Mesenchymal stem cell (in vitro differentiated cells and primary cell): ENCODE results near the gene PGM5.
"Not testable (repeated sequence)": the region's sequence is repeated elsewhere in the genome, so short reads cannot be mapped to it uniquely, and the experiment has no call there.

Experiments
- DNase-seq: peaks from one replicate; pipeline ENCODE4 v3.0.0-alpha.2; 2013
- H2AFZ ChIP-seq: one replicate; pipeline ENCODE4 v1.6.1; 2013; ENCODE audit warnings: low read depth, mild to moderate bottlenecking, control low read depth, inconsistent platforms, low read length, moderate library complexity
- H2AK5ac ChIP-seq: 2 replicates; pipeline ENCODE4 v1.6.1; 2013; ENCODE audit warnings: low read length, moderate library complexity, mild to moderate bottlenecking, inconsistent platforms; ENCODE audit not compliant: severe bottlenecking
- H2BK120ac ChIP-seq: one replicate; pipeline ENCODE4 v1.6.1; 2013; ENCODE audit warnings: low read depth, mild to moderate bottlenecking, inconsistent platforms, low read length, moderate library complexity
- H2BK12ac ChIP-seq, 2 experiments: one replicate each; pipeline ENCODE4 v1.6.1; 2013; ENCODE audit warnings: inconsistent platforms in 2 of 2, low read length in 2 of 2, mild to moderate bottlenecking in 2 of 2, moderate library complexity in 2 of 2, control low read depth in 1 of 2
- H2BK15ac ChIP-seq: one replicate; pipeline ENCODE4 v1.6.1; 2013; ENCODE audit warnings: mild to moderate bottlenecking, low read depth, inconsistent platforms; ENCODE audit not compliant: poor library complexity, severe bottlenecking
- H2BK5ac ChIP-seq: 2 replicates; pipeline ENCODE4 v1.6.1; 2013; ENCODE audit warnings: low read depth, mild to moderate bottlenecking, low read length, control low read depth, inconsistent platforms; ENCODE audit not compliant: poor library complexity, severe bottlenecking
- H3K14ac ChIP-seq, 2 experiments: one replicate each; pipeline ENCODE4 v1.6.1; 2013; ENCODE audit warnings: inconsistent platforms in 2 of 2, low read length in 2 of 2, control low read depth in 1 of 2, mild to moderate bottlenecking in 1 of 2, moderate library complexity in 1 of 2
- H3K18ac ChIP-seq, 2 experiments: one replicate each; pipeline ENCODE4 v1.6.1; 2013; ENCODE audit warnings: inconsistent platforms in 2 of 2, low read length in 2 of 2, control low read depth in 1 of 2, low read depth in 1 of 2, mild to moderate bottlenecking in 1 of 2
- H3K23ac ChIP-seq, 2 experiments: one replicate each; pipeline ENCODE4 v1.6.1; 2013; ENCODE audit warnings: inconsistent platforms in 2 of 2, low read length in 2 of 2, mild to moderate bottlenecking in 2 of 2, moderate library complexity in 2 of 2, control low read depth in 1 of 2
- H3K27ac ChIP-seq: 2 replicates; pipeline ENCODE4 v1.5.1; 2013; ENCODE audit warnings: mild to moderate bottlenecking, moderate library complexity, low read length, control low read depth, inconsistent platforms; ENCODE audit not compliant: poor library complexity, severe bottlenecking
- H3K27me3 ChIP-seq, 2 experiments: 2 replicates each; pipeline versions ENCODE4 v1.6.1 to v1.7.0; 2013; ENCODE audit warnings: low read length in 2 of 2, mild to moderate bottlenecking in 2 of 2, moderate library complexity in 2 of 2, control low read depth in 1 of 2, inconsistent platforms in 1 of 2; ENCODE audit not compliant: control insufficient read depth in 1 of 2, insufficient read depth in 1 of 2
- H3K36me3 ChIP-seq, 2 experiments: 2 replicates each; pipeline versions ENCODE4 v1.6.1 to v1.7.0; 2013; ENCODE audit warnings: low read length in 2 of 2, control low read depth in 1 of 2, inconsistent platforms in 1 of 2, low read depth in 1 of 2, mild to moderate bottlenecking in 1 of 2; ENCODE audit not compliant: insufficient read depth in 2 of 2, control insufficient read depth in 1 of 2
- H3K4ac ChIP-seq, 2 experiments: one replicate each; pipeline ENCODE4 v1.6.1; 2013; ENCODE audit warnings: inconsistent platforms in 2 of 2, low read length in 2 of 2, mild to moderate bottlenecking in 2 of 2, moderate library complexity in 2 of 2, control low read depth in 1 of 2, low read depth in 1 of 2
- H3K4me1 ChIP-seq: 2 replicates; pipeline ENCODE4 v1.6.1; 2013; ENCODE audit warnings: low read depth, low read length, control low read depth; ENCODE audit not compliant: control insufficient read depth, insufficient read depth
- H3K4me2 ChIP-seq: 2 replicates; pipeline ENCODE4 v1.6.1; 2013; ENCODE audit warnings: low read length, mild to moderate bottlenecking, inconsistent platforms; ENCODE audit not compliant: poor library complexity, severe bottlenecking
- H3K4me3 ChIP-seq, 2 experiments: 2 replicates each; pipeline versions ENCODE4 v1.5.1 to v1.7.0; 2013; ENCODE audit warnings: low read length in 2 of 2, mild to moderate bottlenecking in 2 of 2, control low read depth in 1 of 2, low read depth in 1 of 2; ENCODE audit not compliant: insufficient read depth in 1 of 2
- H3K79me1 ChIP-seq: replicated peaks from 2 replicates; pipeline ENCODE4 v1.6.1; 2013; ENCODE audit warnings: mild to moderate bottlenecking, control low read depth, low read length, inconsistent platforms; ENCODE audit not compliant: poor library complexity, severe bottlenecking
- H3K9ac ChIP-seq: 2 replicates; pipeline ENCODE4 v1.7.0; 2013; ENCODE audit warnings: mild to moderate bottlenecking, low read length, moderate library complexity
- H3K9me3 ChIP-seq: 2 replicates; pipeline ENCODE4 v1.7.0; 2013; ENCODE audit warnings: mild to moderate bottlenecking, low read length; ENCODE audit not compliant: control insufficient read depth
- H4K8ac ChIP-seq: one replicate; pipeline ENCODE4 v1.6.1; 2013; ENCODE audit warnings: inconsistent platforms, mild to moderate bottlenecking, low read length, moderate library complexity
- H4K91ac ChIP-seq: one replicate; pipeline ENCODE4 v1.6.1; 2013; ENCODE audit warnings: mild to moderate bottlenecking, low read length, inconsistent platforms
- WGBS: methylation state at CpG from one replicate; pipeline ENCODE4 v1.1.7; 2013; ENCODE audit warnings: mixed read lengths; 5-methylcytosine and 5-hydroxymethylcytosine counted together

PGM5 gene

GRCh38 chr9:68398324-68398723 is 41.9 kb downstream of the PGM5 start:
- not testable (repeated sequence) for DNase-seq, H2BK120ac ChIP-seq, H2BK5ac ChIP-seq, H3K4me2 ChIP-seq, H4K91ac ChIP-seq, H3K4ac ChIP-seq, H3K4me3 ChIP-seq, H3K4me1 ChIP-seq, H2AFZ ChIP-seq, H3K27ac ChIP-seq, H3K27me3 ChIP-seq, H3K18ac ChIP-seq, H4K8ac ChIP-seq, H3K9me3 ChIP-seq, H3K23ac ChIP-seq, H3K79me1 ChIP-seq, H2BK12ac ChIP-seq, H3K36me3 ChIP-seq, H3K9ac ChIP-seq, H2BK15ac ChIP-seq, H2AK5ac ChIP-seq, H3K14ac ChIP-seq
- WGBS: 62% methylated on average over 1 of the region's 1 CpG

- not testable (repeated sequence) for H3K4ac ChIP-seq, H3K4me3 ChIP-seq, H4K8ac ChIP-seq, H3K9ac ChIP-seq, H3K14ac ChIP-seq, H3K4me2 ChIP-seq, H3K4me1 ChIP-seq, H2AFZ ChIP-seq, H3K27me3 ChIP-seq, H3K23ac ChIP-seq, H2AK5ac ChIP-seq, H2BK12ac ChIP-seq, H3K18ac ChIP-seq, H4K91ac ChIP-seq, H3K9me3 ChIP-seq, H2BK15ac ChIP-seq, H3K79me1 ChIP-seq, DNase-seq, H3K27ac ChIP-seq, H2BK120ac ChIP-seq, H3K36me3 ChIP-seq, H2BK5ac ChIP-seq
- WGBS: 80% methylated on average over 1 of the region's 3 CpGs
Measured at GRCh38 chr9:68404421-68405185, 48.2 kb downstream of the PGM5 start.

DNA sequence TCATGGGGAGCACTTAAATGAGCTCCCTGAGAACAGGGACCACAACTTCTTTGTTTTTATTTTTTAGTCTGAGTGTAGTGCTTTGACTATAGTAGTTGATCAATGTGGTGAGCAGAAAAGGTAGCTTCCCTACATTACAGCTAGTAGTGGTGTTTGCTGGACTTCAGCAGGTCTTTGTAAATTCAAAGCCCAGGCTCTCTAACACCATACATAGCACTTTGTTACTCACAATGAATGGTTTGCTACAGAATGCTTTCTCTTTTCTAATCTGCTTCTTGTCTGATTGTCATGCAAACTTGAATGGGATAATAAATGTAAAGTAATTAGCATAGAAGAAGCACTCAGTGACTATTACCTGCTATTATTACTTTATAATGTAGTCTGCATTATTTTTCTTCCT is 55.5 kb downstream of the PGM5 start:
- not testable (repeated sequence) for H4K91ac ChIP-seq, H3K4ac ChIP-seq, H3K27ac ChIP-seq, H3K14ac ChIP-seq, H2AK5ac ChIP-seq, H2AFZ ChIP-seq, H3K27me3 ChIP-seq, H3K18ac ChIP-seq, H2BK5ac ChIP-seq, H3K23ac ChIP-seq, H4K8ac ChIP-seq, H3K36me3 ChIP-seq, H3K4me1 ChIP-seq, H2BK120ac ChIP-seq, H3K9me3 ChIP-seq, H2BK12ac ChIP-seq, H3K79me1 ChIP-seq, H2BK15ac ChIP-seq, H3K4me2 ChIP-seq, DNase-seq, H3K9ac ChIP-seq, H3K4me3 ChIP-seq

DNA sequence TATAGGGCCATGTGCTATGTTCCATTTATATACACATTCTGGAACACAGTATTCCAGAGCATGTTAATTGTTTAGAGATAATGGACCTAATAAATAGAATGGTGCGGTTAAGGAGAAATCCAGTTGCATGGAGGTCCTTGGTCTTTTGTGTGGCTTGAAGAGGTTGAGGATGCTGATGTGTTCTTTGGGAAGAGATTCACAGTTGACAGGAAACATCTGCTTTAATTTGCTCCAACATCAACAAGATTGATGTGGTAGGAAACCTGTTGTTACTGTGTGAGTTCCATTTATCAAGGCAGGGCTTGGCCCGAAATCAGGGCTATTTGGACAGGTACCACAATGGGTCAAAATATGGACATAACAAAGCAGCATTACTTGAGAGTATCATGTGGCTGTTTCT is 56.3 kb downstream of the PGM5 start:
- DNase-seq, H2BK120ac ChIP-seq, H3K36me3 ChIP-seq, H3K4me3 ChIP-seq, H3K23ac ChIP-seq, H3K4me2 ChIP-seq, H2AK5ac ChIP-seq, H2AFZ ChIP-seq, H2BK12ac ChIP-seq, H2BK5ac ChIP-seq, H3K14ac ChIP-seq, H3K9ac ChIP-seq, H4K8ac ChIP-seq, H3K79me1 ChIP-seq, H3K4me1 ChIP-seq, H2BK15ac ChIP-seq, H3K9me3 ChIP-seq, H3K27ac ChIP-seq, H4K91ac ChIP-seq, H3K18ac ChIP-seq, H3K27me3 ChIP-seq, H3K4ac ChIP-seq: not testable (repeated sequence)
- no CpG with 5 or more reads among the region's 2 CpGs for WGBS
